Stimulated activated naive CD4-positive, alpha-beta T cell treated with Interleukin-2 at 50 U/mL for 16 hours (primary cell): Measurements from ENCODE around the gene HOXA10.

ENCODE experiments used
- DNase-seq: peaks from one replicate; lab custom pipeline; 2025; lab: John Stamatoyannopoulos, UW

Gene HOXA10

DNA sequence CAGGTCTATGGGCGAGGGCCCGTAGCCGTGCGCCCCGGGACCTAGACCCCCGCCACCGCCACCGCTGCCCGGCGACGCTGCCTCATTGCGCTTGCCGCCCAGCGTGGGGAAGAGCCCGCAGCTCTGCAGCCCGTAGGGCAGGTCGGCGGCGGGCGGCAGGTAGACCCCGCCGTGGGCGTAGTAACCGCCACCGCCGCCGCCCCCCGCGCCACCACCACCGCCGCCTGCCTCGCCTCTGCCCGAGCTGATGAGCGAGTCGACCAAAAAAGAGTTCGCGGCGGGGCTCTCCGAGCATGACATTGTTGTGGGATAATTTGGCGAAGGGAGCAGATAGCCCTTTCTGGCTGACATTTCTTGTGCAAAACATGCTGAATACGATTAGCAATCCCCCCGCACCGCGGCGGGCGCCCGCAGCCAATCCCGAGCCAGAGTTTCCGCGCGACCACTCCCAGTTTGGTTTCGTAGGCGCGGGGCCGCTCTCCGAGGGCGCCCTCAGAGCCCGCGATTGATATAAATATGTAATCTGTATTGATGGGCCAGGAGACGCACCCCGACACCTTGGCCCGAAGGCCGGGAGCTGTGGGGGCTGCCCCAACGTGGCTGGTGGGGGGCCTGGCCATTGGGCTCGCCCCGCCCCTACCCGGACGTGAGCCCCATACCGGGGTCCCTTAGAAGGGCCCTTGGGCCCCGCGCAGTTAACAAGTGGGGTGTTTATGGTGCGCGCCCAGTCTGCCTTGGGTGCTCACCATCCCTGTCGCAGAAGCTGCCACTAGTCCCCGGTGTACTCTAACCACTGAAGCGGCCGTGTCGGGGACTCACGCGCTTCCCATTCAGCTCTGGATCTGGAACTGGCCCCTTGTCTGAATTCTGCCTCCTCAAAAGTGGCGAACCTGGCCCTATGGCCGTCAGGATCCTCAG, at the start of gene HOXA10:
Gene HOXA10 (minus strand): TSS at position 365 of the 918 bp plus-strand sequence. CDS start 14 bp downstream, at position 351.
- DNase-seq, result no peak

DNA sequence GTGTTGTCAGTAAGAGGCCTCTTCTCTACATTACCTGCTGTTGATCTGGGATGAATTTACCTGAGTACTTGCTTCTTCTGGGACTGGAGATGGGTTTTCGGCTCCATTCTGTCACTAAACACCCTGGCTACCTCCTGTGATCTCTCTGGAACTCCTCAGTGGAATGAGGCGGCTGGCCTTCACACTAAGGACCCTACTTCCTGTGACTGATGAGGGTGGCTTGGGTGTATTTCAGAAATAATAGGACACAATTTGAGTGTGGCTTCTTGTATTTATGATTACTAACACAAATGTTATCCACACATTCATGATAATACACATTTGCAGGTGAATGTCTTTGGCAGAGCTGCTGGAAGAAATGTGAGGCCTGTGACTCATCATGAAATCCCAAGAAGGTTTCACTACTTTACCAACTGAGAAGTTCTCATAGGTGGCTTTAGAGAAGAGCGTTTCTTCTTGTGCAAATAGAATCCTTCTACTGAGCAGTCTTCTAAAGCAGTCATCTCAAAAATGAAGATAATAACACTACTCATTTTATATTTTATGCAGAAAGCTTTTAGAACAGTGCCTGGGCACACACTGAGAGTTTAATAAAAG, 47.2 kb upstream of the HOXA10 start:
- no peak for DNase-seq

DNA sequence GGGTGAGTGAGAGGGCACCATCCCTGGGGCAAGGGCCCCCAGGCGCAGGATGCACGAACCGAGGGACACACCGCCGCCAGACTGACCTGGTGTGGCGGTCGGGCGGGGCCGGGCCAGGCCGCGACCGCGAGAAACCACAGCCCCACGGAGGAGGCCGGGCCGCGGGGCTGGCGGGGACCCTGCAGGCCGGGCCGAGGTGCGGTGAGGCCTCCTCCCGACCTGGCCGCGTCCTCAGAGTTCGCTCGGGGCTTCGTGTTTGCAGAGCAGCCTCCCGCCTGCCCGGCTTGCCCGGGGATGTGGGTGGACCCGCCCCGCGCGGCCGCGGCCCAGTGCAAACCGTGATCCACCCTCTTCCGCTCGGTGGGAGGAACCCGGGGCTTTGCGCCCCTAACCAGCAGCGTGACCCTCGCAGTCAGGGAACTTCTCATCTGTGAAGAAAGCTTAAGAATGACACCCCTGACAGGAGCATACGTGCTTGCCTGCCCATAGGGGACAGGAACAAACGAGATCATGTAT, 46.4 kb upstream of the HOXA10 start:
- DNase-seq, result no peak

DNA sequence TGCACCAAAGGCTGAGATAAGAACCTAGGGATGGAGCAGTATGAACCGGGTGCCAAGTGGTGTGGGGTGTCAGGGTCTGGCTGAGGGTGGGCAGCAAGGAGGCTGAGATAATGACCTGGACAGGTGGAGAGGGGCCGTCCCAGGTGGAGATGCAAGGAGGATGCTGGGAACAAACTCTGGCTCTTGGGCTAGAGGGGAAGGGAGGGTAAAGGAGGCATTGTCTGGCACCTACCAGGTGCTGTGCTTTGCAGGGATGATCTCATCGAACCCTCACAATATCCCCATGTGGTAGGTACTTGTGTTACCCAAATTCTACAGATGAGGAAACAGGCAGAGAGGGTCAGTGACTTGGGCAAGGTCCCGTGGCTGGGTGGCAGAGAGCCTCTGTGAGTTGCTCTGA, 45.7 kb upstream of the HOXA10 start:
- no peak for DNase-seq

DNA sequence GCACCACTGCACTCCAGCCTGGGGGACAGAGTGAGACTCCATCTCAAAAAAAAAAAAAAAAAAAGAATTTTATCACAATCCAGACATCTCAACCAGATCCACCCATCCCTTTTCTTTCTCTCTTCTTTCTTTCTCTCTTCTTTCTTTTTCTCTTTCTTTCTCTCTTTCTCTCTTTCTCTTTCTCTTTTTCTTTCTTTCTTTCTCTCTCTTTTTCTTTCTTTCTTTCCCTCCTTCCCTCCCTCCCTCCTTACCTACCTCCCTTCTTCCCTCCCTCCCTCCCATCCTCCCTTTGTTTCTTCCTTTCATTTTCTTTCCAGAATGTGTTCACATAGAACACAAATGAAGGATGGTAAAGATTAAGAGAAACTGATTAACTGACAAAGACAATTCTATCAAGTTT, 43.8 kb upstream of the HOXA10 start:
- DNase-seq, result no peak

DNA sequence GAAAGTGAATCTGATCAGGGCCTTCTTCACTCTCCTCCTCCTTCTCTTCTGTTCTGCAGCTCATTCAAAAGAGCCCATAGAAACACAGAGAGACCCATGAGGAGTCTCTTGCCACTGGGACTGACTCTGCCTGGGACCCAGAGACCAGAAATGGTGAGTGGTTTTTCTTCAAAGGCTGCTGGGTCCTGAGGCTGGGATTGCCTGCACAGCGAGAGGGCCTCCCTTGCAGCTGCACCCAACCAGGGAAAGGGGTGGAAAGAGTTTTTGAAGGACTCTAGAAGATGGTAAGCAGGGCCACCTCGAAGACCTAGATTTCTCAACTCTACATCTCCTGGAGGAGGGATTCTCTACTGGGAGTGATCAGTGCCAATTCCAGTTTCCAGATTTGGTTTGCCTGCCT, 41.2 kb upstream of the HOXA10 start:
- DNase-seq, result no peak

DNA sequence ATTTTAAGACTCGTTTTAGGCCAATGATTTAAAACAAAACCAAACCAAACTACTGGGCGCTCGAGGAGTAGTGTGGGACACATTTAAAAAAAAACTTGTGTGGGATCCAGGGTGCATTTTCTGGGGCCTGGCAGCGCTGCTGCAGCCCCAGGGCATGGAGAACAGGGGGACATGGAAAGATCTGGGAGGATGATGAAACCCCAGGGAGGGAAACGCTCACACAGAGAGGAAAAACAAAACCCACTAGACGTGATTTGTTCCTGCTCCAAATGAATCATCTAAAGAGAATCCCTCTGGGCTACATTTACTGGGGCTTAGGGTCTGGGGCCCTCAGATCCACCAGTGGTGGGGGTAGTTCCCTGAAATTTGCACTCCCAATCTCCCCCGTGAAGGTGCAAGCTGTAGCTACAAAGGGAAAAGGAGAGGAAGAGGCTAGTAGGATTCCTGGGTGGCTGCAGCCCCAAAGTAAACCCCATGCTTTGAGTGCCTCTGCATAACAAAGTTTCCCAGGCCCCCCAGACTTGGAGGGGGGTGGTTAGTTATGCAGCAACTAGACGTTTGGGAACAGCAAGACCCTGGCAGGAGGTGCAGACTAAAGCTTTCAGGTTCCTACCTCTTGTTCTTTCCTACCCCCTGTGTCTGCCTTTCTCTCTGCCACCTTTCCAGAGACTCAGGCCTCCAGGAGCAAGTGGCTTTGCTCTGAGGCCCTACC, 40.3 kb upstream of the HOXA10 start:
- no peak for DNase-seq

DNA sequence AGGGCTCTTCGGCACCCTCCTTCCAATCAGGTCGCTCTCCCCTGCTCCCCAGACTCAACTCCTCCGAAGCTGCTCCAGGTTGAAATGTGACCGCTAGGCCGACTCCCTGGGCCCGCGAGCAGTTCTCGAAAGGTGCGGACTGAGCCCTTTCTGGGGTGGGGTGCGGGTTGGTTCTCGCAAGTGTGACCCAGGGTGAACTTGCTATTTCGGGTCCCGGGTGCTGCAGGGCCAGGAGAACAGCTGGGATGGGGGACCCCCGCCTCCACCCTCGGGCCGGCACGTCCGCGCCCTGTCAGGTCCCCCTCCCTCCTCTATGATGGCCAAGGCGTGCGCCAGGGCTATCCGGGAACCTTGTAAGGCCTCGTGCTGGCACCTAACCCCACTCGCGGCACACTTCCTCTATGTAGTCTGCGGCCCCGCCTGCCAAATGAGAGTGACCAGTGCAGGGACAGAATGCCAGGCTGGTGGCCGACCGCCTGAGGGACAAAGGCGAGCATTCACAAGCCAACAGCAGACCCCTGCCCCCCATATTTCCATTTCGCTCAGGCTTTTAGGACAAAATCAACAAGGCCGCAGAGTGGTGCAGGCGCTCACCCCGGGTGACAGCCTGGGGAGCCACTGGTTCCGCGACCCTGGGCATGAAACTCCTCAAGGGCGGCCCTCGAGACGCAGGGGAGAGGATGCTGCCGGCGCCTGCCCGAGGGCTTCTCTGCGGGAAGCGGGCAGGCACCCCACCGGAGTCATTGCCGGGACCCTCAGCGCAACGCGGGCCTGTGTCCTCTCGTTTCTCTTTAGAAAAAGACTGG, 39.5 kb upstream of the HOXA10 start:
- no peak for DNase-seq

DNA sequence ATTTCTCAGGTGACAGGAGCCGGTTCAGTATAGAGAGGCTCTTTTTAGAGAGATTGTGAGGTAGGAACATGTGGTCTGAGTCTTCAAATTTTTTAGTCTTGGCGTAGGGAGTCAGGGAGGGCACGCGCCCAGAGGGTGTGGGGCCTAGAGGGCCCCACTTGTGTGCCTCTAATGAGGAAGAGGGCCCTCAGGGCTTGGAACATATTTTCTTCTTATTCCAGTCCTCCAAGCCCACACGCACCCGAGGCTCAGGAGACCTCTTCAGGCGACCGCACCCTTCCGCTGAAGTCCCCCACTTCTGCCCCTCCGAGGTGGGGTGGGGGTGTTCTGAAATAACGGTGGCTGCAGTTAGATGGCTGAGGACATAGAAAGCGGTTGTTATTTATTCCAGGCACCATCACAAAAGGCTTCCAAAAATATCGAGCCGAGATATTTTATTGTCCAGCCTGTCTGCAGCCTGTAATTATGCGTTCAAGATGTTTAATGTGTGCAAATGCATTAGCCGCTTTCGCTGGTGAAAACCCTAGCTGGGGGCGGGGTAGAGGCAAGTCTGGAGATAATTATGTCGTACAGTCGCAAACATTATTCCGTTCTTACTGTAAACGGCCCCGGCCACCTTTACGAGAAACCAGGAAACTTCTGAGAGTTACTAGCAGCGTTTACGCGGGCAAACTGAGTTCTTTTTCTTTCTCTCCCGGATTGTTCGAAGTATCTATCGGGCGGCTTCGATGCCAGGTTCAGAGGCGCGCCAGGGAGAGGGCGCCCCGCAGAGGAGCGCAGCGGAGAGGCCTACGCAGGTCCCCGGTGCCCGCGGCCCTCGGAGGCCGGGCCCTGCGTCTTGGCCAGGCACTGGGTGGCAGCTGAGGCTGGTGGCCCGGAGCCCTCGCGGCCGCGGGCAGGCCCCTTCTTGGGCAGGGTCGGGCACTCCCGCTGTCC, 38.6 kb upstream of the HOXA10 start:
- no peak for DNase-seq

DNA sequence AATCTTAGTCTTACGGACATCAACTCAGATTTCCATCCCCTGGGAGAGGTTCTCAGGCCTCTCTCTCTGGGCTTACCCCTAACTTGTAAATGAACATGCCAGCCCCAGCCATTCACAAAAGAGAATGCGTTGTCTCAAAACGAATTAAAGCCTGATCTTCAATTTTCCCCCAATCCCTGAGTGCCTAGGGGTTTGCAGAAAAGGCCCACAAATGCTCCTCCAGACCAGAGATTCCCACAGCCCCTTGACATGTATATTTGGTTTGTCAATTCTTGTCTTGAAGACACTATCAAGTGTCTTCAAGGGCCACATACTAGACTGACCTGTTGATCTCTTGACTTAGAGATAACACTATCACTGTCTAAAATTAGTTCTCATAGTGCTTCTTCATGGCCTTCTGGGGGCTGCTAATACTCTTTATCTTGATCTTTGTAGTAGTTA, 37.7 kb upstream of the HOXA10 start:
- DNase-seq, result no peak

DNA sequence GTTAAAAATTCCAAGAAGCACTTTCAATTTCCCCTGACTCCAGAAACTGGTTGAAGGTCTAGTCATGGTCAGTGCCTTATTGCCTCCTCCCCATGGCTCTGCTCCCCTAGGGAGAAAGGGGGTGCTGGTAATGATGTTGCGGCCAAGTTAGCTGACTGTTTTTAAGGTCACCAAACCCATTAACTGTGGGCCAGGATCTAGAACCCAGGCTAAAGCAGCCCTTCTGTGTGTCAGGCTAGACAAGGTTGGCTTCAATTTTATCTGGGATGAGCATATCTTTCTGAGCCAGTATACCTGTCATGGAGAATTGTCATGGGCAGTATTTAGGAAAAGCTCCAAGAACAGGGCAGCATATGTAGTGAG, 36.9 kb upstream of the HOXA10 start:
- no peak for DNase-seq

DNA sequence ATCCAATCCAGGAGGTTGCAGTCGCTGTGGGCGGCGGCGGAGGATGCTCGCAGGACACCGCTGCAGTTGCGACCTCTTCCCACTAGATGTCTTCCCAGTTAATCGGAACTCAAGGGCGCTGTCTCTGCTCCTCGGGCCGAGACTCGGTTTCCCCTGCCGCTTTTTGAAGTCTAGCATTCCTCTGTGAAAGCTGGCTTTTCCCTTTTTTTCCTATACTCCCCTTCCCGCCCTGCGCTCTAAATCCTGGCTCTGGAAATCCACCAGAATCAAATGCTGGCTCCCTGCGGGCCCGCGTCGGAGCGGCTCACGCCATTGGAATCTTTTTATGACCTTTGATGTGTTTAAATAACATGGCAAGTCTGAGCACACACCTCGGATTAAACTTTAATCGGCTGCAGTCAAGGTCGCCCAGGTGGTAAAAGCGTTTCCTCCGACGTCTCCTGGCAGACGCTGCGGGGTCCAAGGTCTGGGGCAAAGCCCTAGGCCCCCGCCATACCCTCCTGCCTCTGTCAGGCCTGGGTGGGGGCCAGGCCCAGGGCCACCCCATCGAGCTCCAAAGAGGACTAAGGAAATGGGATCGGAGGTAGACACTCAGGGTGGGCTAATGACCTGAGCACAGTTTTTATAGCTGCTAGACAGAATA, 36.4 kb upstream of the HOXA10 start:
- DNase-seq, result no peak

DNA sequence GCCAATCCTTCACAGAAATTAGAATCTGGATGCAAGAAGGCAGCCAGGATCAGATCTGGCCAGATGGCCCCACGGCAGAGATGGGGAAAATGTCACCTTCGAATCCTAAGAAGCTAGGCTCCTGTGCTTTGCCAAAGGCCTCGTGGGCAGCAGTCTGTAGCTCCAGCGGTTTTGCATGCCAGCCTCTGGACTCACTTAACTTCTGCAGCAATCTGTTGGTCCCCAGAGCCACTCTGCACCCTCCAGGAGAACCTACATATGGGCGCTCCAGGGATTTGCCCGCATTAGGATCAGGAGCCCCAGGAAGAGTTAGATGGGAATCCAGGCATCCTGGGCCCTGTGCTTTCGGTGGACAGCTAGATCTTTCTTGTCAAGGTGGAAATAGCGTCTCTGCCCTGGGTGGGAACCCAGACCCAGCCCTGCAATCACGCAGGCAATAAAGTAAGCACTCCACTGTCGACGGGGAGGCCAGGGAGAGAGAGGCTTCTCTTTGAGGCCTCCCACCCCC, 35.9 kb upstream of the HOXA10 start:
- DNase-seq, result no peak

DNA sequence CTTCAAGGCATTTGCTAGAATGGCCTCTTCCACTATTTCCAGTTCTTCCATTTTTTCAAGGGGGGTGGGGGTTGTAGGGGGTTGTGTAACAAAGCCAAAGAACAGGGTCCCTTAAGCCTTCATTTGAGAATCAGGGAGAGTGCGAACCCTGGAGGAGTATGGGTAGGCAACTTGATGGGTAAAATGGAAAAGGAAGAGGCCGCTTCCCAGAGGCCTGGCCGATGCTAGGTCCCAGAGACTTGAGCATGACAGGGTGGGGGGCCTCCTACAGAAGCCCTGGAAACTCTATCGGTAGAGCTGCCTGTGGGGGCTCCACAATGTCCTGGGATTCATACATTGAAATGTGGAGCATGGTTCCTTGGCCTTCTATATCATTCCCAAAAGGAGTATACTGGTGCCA, 34.9 kb upstream of the HOXA10 start:
- no peak for DNase-seq

DNA sequence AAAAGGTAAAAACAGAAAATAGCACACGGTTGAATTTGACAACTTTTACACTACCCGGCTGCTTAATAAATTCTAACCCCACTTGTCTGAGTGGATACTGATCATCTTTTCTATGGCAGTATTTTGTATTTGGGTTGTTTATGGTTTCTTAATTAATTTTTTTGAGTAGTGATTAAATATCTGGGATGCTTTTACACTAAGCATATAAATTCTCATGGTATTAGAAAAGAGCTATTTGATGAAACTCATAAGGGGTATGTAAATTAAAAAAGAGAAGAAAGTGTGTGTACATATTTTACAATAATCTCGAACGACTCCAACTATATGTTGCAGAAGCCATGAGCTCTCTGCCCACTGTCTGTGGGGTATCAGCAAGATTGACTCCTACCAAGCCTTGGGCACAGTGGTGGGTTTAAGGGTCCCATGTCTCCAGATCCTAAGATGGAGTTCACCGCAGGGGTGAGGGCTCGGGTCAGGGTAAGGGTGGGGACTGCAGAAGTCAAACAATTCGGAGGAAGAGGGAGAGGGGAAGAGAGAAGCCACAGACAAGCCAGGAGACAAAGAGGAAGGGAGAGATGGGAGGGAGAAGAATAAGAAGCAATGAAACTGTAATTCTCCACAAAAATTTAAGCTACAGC, 33.3 kb upstream of the HOXA10 start:
- no peak for DNase-seq

DNA sequence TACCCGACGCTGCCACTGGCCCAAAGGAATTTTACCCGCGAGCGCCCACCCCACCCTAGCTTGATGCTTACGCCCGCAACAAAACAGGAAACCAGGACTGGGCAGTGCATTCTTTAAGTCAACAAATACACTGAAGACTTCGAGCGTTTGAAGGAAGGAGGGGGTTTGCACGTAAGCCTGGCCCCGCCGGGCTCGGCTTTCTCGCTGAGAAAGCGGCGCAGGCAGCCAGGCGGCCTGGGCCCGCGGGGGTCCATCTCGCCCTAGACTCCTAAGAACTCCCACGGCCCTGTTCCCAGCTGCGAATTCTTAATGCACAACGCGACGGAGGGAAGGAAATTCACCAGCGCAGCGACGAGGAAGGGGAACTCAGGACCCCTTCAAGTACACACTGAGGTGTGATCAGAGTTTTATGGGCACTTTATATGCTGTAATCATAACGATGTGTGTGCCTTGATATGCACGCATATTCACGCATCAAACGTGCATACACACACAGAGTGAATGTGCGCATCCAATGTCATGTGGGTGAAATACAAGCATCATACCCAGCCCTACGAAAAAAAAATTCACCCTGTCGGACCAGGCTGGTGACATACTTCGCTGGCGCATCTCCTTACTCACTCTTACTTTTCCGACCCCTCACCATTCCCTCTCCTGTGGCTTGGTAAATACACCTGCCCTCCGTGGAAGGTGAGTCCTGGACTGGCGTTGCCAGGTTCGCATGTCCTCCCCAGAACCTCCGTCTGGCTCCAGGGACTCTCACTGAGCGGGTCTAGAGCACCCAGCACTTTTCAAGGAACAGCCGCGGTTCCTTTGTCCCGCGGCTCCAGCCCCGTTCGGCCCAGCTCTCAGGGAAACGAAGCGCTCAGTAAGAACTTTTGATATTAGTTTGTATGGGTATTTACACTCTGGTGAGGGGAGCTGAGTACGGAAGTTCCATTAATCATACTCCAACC, 31.5 kb upstream of the HOXA10 start:
- DNase-seq, result no peak

DNA sequence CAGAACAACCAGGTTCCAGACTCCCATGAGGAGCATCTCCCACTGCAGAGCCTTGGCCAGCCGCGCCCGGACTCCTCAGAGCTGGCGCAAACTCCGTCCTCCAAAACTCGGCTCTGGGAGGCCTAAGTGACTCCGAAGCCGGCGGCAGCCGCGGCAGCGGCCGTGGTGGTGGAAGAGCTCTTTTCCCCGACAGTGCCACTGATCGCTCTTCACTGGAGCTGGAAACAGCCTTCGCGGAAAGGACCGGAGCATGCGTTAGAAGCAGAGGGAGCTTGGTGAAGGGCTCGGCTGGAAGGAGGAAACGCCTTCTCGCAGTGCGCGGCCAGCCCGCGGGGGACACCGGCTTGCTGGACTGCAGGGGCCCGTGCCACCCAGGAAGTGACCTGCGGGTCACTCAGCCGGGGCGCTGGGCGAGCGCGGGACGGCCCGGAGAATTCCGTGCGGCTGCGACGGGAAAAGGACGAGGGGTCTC, 30.8 kb upstream of the HOXA10 start:
- no peak for DNase-seq

DNA sequence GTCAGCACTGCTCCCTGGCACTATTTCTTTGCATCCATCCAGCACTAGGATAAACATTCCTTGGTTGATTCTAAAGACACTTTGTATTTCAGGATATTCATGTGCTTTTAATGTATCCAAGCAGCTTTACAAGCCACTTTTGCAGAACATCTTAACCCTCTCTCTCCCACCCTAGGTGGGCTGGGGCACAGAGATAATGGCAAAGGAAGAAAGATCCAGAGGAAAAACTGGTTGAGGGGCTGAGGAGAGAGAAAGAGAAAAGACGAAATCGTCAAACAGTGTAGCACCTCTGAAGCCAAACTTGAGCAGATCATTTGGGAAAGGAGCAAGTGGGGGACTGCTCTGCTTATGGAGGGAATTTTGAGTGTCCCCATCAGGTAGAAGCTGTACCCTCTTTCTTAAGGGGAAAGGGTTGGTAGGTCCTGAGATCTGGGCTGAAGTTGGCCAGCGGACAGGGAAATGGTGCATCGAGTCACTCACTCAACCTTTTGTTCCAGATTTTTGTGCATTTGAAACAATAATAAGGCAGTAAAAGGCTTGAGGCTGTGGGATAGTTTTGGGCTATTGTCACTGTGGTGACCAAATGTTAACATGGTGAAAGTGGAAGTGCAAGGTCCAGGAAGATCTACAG, 30.0 kb upstream of the HOXA10 start:
- no peak for DNase-seq
